Measurements from ENCODE around the gene BPI.
"Not testable (repeated sequence)": the region's sequence is repeated elsewhere in the genome, so short reads cannot be mapped to it uniquely, and the experiment has no call there.

The BPI gene

GRCh38 chr20:38283236-38283635, 20.7 kb upstream of the BPI start:
- H3K27ac ChIP-seq: no peak overlapping the region
- no peak overlapping the region for H3K9ac ChIP-seq
- no peak overlapping the region for H2AFZ ChIP-seq
- no peaks in the 10 kb centered on the region for H3K4me1 ChIP-seq
- TF ChIP-seq CTCF (IDR thresholded peaks at IDR 0.05): no peak
- H3K4me3 ChIP-seq (ENCODE audit: low read depth, low read length): no peak overlapping the region
- H3K79me2 ChIP-seq: no peaks in the 10 kb centered on the region
- H3K36me3 ChIP-seq (ENCODE audit: control insufficient read depth, insufficient read depth, low read length): no peaks in the 10 kb centered on the region
- no peaks in the 10 kb centered on the region for H3K9me3 ChIP-seq (ENCODE audit: control insufficient read depth, low read length)
- H3K27me3 ChIP-seq (ENCODE audit: control insufficient read depth, insufficient read depth, low read length): no peaks in the 10 kb centered on the region
- no peak overlapping the region for H3K4me2 ChIP-seq (ENCODE audit: low read length)

GRCh38 chr20:38284066-38284650, 19.8 kb upstream of the BPI start:
- H3K9me3 ChIP-seq (ENCODE audit: control insufficient read depth, low read length); H3K4me3 ChIP-seq (ENCODE audit: low read depth, low read length); H3K79me2 ChIP-seq; H3K27me3 ChIP-seq (ENCODE audit: control insufficient read depth, insufficient read depth, low read length); H2AFZ ChIP-seq; H3K36me3 ChIP-seq (ENCODE audit: control insufficient read depth, insufficient read depth, low read length); H3K9ac ChIP-seq; H3K4me1 ChIP-seq; H3K27ac ChIP-seq; H3K4me2 ChIP-seq (ENCODE audit: low read length): not testable (repeated sequence)

- Histone ChIP-seq H3K36me3 (ENCODE audit: control insufficient read depth, insufficient read depth, low read length) (no peaks in the 10 kb centered on the region), H3K27me3 (ENCODE audit: control insufficient read depth, insufficient read depth, low read length) (no peaks in the 10 kb centered on the region)
These were observed 19.0 kb upstream of the BPI start for GRCh38 chr20:38284893-38285444.

GRCh38 chr20:38286586-38287531, 17.1 kb upstream of the BPI start:
- Histone ChIP-seq H3K36me3 (ENCODE audit: control insufficient read depth, insufficient read depth, low read length) (no peaks in the 10 kb centered on the region), H3K4me1 (no peaks in the 10 kb centered on the region), H3K9me3 (ENCODE audit: control insufficient read depth, low read length) (no peaks in the 10 kb centered on the region), H3K9ac (no peak overlapping the region), H3K27ac (no peak overlapping the region), H3K27me3 (ENCODE audit: control insufficient read depth, insufficient read depth, low read length) (peaks cover 1% of the 10 kb centered on the region), H3K4me3 (ENCODE audit: low read depth, low read length) (no peak overlapping the region), H3K4me2 (ENCODE audit: low read length) (no peak overlapping the region), H3K79me2 (no peaks in the 10 kb centered on the region), H2AFZ (no peak overlapping the region)
- no peak for TF ChIP-seq CTCF (IDR thresholded peaks at IDR 0.05)

More at GRCh38 chr20:38284893-38285444, 19.0 kb upstream of the BPI start:
- no peak overlapping the region for H3K9ac ChIP-seq
- no peaks in the 10 kb centered on the region for H3K79me2 ChIP-seq
- no peak overlapping the region for H3K4me2 ChIP-seq (ENCODE audit: low read length)
- H3K4me3 ChIP-seq (ENCODE audit: low read depth, low read length): no peak overlapping the region
- no peak overlapping the region for H3K27ac ChIP-seq
- H2AFZ ChIP-seq: no peak overlapping the region
- no peak for TF ChIP-seq CTCF (IDR thresholded peaks at IDR 0.05)
- H3K4me1 ChIP-seq: no peaks in the 10 kb centered on the region
- no peaks in the 10 kb centered on the region for H3K9me3 ChIP-seq (ENCODE audit: control insufficient read depth, low read length)
